Hematopoietic multipotent progenitor cell treated with erythropoietin and hydrocortisone succinate and interleukin-3 and kit ligand, for 4 days (in vitro differentiated cells): ENCODE data around the gene LRRC3B.

ENCODE experiments used
- DNase-seq: peaks from one replicate; pipeline ENCODE4 v3.0.0-alpha.2; 2015

The LRRC3B gene

DNA sequence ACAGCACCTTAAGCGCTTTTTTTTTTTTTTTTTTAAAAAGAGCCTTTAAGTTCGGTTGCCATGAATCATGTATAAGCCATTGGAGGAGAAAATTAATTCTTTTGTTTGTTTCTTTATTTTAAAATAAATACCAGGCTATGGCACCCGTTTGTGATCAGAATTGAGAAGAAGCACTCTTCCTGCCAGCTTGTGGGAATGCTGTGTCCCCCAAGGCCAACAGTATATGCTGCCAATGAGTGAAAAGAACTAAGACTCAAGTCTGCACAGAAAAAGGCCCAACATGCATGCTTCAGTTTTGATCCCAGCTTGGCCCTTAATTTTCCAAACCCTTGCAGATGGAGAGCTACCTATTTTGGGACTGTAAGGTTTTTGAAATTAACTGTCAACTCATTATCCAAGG, 90.5 kb downstream of the LRRC3B start:
- no peak for DNase-seq

DNA sequence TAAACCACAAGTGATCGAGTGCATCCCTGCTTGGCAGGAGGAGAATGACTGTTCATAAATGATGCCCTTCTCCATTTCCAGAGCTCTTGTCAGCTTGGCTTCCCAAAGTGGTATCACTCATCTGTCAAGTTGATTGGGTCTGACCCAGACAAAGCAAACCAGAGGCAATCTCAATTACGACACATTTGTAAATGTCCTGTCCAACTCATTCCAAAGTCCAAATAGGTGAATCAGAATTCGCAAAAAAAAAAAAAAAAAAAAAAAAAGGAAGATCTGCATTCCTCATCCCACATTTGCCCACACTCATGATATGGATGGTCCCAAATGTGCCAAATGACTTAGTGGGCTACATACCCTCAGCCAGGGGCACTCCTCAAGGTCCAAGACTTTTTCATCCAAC, 91.9 kb downstream of the LRRC3B start:
- no peak for DNase-seq

DNA sequence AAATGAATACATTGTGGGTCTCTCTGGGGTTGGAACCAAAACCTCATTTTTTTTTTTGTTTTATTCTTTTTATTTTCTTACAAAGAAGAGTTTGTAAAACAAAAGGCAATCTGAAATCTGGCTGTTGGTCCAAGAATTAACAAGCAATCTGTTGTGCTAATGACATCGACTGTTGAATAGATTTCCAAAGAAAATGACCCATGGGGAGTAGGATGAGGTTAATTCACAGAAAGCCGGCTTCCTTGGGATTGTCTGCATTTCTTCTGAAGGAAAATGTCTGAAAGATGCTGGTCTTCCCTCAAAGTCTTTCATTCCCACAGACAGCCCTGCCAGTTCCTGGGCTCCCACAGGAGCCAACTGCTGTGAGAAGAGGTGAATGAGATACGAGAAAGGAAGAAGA, 92.9 kb downstream of the LRRC3B start:
- DNase-seq = no peak

DNA sequence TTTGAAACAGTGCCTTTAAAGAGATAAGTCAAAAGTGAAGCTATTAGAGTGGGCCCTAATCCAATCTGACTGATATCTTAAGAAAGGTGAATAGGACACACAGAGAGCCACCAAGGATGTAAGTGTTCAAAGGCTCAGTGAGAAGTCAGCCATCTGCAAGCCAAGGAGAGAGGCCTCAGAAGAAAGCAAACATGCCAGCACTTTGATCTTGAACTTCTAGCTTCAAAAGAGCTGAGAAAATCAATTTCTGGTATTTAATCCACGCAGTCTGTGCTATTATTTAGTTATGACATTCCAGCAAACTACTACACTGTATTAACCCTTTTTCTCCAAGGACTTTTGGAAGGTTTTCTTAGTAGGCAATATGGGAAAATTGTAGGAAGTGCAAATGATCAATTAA, 95.7 kb downstream of the LRRC3B start:
- no peak for DNase-seq

DNA sequence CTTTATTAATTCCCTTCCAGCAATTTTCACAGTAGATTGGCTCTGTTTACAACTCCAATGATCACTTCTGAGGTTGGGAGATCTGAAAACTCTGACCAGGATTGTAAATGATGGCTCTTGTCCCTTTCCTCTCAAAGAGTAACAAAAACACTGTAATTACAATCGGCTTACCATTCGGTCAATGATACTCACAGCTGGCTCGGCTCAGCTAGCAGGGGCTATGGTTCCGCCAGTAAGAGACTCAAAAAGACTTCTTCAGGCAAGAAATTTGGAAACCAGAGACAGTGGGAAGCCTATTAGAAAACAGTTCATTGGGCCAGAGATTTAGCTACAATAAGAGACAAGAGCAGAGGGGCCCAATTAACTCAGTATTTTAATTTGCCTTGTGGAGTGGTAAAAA, 96.6 kb downstream of the LRRC3B start:
- no peak for DNase-seq

DNA sequence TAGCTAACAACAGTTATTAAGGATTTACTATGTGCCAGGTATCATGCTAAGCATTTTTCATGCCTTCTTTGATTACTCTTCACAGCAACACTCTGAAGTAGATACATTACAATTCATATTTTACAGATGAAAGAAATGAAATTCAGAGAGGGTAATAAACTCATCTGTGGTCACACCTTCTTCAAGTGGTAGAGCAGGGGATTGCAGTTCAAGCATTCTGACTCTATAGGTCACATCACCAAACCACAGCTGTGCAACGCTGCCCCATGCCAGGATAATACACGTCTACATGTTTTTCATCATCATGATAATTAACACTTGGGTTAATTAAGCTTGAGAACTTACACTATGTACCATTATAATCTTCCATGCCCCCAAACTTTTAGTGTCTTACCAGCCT, 98.5 kb downstream of the LRRC3B start:
- DNase-seq = no peak

DNA sequence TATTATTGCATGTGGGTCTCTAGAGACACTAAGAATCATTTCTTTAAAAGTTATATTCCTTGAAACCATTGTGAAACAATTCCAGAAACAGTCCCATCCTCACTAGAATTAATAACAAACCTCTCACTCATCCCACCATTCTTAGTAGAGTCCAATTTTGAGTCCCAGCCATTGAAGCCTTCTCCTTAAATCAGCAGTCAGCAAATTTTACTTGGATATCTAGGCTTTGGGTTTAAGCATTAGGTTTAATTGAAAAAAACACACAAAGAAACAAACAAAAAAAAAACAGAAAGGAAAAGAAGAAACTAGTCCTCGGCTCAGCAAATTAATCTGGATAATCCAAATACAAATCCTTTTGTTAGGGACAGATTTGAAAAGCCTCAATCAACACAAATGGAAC, 109.3 kb downstream of the LRRC3B start:
- DNase-seq = no peak

DNA sequence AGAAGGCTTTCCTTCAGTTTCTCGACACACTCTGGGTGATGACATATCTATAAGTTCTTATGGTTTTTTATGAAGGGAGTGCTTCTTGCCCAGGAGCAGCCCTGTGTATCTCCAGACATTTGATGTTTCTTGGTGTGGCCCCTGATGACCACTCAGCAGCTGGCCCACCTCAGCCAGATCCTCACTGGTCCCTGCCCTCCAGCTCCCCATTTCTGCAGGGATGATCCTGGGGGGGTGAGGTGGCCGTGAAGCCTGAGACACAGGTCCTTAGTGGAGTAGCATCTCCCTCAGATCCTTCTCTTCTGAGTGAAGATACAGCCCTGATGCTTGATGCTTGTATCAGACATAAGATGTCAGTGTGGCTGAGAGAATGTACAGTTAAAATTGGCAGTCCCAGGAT, 127.7 kb downstream of the LRRC3B start:
- no peak for DNase-seq

DNA sequence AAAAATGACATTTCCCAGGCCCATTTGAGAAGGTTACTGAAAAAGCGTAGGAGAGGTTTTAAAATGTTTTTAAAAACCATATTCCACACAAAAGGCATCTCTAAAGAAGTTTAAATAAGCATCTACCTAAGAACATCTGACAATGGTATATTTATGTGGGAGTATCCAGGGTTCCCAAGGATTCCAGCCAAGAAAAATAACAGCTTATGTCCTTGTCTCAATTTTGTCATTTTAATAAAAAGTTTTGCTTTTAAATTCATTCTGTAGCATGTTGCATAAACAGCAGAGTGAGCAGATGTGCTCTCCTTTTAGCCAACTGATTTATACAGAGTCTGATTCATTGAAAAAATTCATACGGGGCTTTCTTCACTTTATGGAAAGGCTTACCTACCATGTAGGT, 129.9 kb downstream of the LRRC3B start:
- DNase-seq = no peak

DNA sequence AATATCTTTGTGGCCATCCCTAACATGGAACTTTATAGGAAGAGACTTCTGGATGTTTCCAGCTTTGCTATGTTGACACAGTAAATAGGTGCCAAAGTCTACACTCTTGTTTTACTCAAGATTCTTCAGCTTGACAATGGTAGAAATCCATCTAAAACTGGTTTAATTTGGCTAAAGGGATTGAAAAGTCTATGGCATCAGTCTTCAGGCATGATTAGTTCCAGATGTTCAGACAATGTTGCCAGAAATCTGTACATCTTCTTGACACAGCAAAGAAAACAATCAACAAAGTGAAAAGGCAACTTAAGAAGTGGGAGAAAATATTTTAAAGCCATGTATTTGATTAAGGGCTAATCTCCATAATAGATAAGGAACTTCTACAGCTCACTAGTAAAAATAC, 130.5 kb downstream of the LRRC3B start:
- no peak for DNase-seq

DNA sequence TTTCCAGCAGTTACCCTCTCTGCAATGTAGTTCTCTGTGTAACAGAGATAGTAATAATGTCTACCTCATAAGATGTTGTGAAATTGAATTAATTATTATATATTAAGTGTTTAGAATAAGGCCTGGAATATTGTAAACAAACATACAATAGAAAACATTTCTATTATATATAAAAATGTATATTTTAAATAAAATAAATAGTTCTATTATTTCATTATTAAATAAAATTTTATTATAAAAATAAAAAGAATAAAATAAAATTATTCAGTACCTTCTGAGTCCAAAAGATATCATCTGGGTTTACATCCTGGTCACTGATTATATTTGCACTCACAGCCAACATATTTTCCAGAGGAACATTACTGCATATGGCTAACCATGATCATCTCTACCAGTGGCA, 135.4 kb downstream of the LRRC3B start:
- DNase-seq = no peak
